ENCODE results near the gene OR7G3. TPM values are rescaled to one million over a fixed set of nuclear protein-coding genes. Genes with fewer than 3 reads are reported as not detected.

OR7G3 gene
- total and polyA plus RNA-seq, 2 of the 8 experiments (the other 6 are each of a cell fraction or from before 2014, with no cell fraction given) = not detected

DNA sequence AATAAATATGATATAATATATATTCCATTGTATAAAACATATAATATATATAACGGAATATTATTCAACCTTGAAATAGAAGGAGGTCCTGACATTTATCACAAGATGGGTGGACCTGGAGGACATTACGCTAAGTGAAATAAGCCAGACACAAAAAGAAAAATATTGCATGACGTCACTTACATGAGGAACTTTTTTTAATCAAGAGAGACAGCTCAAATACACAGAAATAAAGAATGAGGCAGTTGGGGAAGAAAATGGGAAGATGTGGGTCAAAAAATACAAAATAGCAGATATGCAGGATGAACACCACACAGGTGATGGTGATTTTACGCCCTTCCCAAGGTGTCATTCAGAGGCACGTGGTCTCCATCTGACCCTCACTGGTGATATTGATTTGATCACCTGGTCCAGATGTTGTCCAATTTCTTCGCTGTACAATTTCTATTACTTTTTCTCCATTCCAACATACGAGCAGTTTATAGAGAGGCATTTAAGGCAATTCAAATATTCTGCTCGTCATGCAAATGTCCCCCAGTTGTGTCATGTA lies 12.9 kb upstream of the OR7G3 start (continued):
- TF ChIP-seq, protein P1, sequence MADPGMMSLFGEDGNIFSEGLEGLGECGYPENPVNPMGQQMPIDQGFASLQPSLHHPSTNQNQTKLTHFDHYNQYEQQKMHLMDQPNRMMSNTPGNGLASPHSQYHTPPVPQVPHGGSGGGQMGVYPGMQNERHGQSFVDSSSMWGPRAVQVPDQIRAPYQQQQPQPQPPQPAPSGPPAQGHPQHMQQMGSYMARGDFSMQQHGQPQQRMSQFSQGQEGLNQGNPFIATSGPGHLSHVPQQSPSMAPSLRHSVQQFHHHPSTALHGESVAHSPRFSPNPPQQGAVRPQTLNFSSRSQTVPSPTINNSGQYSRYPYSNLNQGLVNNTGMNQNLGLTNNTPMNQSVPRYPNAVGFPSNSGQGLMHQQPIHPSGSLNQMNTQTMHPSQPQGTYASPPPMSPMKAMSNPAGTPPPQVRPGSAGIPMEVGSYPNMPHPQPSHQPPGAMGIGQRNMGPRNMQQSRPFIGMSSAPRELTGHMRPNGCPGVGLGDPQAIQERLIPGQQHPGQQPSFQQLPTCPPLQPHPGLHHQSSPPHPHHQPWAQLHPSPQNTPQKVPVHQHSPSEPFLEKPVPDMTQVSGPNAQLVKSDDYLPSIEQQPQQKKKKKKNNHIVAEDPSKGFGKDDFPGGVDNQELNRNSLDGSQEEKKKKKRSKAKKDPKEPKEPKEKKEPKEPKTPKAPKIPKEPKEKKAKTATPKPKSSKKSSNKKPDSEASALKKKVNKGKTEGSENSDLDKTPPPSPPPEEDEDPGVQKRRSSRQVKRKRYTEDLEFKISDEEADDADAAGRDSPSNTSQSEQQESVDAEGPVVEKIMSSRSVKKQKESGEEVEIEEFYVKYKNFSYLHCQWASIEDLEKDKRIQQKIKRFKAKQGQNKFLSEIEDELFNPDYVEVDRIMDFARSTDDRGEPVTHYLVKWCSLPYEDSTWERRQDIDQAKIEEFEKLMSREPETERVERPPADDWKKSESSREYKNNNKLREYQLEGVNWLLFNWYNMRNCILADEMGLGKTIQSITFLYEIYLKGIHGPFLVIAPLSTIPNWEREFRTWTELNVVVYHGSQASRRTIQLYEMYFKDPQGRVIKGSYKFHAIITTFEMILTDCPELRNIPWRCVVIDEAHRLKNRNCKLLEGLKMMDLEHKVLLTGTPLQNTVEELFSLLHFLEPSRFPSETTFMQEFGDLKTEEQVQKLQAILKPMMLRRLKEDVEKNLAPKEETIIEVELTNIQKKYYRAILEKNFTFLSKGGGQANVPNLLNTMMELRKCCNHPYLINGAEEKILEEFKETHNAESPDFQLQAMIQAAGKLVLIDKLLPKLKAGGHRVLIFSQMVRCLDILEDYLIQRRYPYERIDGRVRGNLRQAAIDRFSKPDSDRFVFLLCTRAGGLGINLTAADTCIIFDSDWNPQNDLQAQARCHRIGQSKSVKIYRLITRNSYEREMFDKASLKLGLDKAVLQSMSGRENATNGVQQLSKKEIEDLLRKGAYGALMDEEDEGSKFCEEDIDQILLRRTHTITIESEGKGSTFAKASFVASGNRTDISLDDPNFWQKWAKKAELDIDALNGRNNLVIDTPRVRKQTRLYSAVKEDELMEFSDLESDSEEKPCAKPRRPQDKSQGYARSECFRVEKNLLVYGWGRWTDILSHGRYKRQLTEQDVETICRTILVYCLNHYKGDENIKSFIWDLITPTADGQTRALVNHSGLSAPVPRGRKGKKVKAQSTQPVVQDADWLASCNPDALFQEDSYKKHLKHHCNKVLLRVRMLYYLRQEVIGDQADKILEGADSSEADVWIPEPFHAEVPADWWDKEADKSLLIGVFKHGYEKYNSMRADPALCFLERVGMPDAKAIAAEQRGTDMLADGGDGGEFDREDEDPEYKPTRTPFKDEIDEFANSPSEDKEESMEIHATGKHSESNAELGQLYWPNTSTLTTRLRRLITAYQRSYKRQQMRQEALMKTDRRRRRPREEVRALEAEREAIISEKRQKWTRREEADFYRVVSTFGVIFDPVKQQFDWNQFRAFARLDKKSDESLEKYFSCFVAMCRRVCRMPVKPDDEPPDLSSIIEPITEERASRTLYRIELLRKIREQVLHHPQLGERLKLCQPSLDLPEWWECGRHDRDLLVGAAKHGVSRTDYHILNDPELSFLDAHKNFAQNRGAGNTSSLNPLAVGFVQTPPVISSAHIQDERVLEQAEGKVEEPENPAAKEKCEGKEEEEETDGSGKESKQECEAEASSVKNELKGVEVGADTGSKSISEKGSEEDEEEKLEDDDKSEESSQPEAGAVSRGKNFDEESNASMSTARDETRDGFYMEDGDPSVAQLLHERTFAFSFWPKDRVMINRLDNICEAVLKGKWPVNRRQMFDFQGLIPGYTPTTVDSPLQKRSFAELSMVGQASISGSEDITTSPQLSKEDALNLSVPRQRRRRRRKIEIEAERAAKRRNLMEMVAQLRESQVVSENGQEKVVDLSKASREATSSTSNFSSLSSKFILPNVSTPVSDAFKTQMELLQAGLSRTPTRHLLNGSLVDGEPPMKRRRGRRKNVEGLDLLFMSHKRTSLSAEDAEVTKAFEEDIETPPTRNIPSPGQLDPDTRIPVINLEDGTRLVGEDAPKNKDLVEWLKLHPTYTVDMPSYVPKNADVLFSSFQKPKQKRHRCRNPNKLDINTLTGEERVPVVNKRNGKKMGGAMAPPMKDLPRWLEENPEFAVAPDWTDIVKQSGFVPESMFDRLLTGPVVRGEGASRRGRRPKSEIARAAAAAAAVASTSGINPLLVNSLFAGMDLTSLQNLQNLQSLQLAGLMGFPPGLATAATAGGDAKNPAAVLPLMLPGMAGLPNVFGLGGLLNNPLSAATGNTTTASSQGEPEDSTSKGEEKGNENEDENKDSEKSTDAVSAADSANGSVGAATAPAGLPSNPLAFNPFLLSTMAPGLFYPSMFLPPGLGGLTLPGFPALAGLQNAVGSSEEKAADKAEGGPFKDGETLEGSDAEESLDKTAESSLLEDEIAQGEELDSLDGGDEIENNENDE (IDR thresholded peaks at IDR 0.05; ENCODE audit: insufficient replicate concordance, low read length) = no peak
- TF ChIP-seq NRF1 (IDR thresholded peaks at IDR 0.05; ENCODE audit: low read depth, low read length) = no peak
- no peak for TF ChIP-seq SIN3A (conservative IDR thresholded peaks at IDR 0.05 in 1 of 2, IDR thresholded peaks at IDR 0.05 in 1 of 2; ENCODE audit: low read depth in 1 of 2, low read length in 2 of 2)
- no peak for TF ChIP-seq GABPA (IDR thresholded peaks at IDR 0.05; ENCODE audit: borderline replicate concordance, insufficient read depth, low read length)
- no peak for TF ChIP-seq CREB1 (IDR thresholded peaks at IDR 0.05)
- no peak for TF ChIP-seq TBP (IDR thresholded peaks at IDR 0.05; ENCODE audit: low read depth, low read length)
- TF ChIP-seq CBX5 (IDR thresholded peaks at IDR 0.05; ENCODE audit: low read depth, low read length) = no peak

Data from H1 (cell line).